ENCODE data around the gene CADPS2. TPM values are rescaled to one million over a fixed set of nuclear protein-coding genes. Genes with fewer than 3 reads are reported as not detected.

Gene CADPS2
- polyA plus RNA-seq, 1 donor (not counting 4 experiments of a cell fraction or from before 2014, with no cell fraction given), result 0.35 TPM

DNA sequence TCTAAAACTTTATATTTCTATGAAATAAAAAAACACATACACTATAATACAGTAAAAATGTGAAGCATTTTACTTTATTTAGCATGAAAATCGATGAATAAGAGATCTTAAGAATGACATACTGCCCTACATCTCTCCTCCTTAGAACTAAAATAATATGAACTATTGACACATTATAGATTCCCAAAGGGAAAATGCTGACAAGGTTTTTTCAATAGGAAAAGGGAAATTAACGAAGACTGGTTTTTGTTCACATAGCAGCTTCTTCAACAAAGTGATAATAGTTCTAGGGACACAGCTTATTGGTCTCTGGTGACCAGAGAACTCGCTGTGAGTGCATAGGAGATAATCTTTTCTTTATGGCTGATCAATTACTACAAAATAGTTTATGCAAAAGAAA, 523.8 kb downstream of the CADPS2 start:
- no peak overlapping the region for H2AFZ ChIP-seq (ENCODE audit: control insufficient read depth, low read length)
- FAIRE-seq (no peak), DNase-seq (ENCODE audit: low read depth, low spot score) (no peak)
- H3K4me1 ChIP-seq (ENCODE audit: control insufficient read depth, extremely low read depth, insufficient read depth, low read length), result no peaks in the 10 kb centered on the region
- H3K9ac ChIP-seq (ENCODE audit: control insufficient read depth, extremely low read depth, insufficient read depth, low read length), result no peak overlapping the region
- H3K79me2 ChIP-seq (ENCODE audit: control insufficient read depth, insufficient read depth, low read length), result no peaks in the 10 kb centered on the region
- no peak overlapping the region for H3K27ac ChIP-seq (ENCODE audit: control insufficient read depth, insufficient read depth, low read length)
- no peaks in the 10 kb centered on the region for H3K27me3 ChIP-seq (ENCODE audit: control insufficient read depth, extremely low read depth, insufficient read depth, low read length)
- dilution Hi-C loops (cut with MboI; ENCODE audit: extremely low pct_ligation_motif_present, low sequenced_read_pairs), result no loop called here
- H3K4me3 ChIP-seq (ENCODE audit: control insufficient read depth in 2 of 3, extremely low read depth in 1 of 3, insufficient read depth in 2 of 3, low read depth in 1 of 3, low read length in 3 of 3), result no peak overlapping the region
- no peaks in the 10 kb centered on the region for H3K9me1 ChIP-seq (ENCODE audit: control insufficient read depth, extremely low read depth, insufficient read depth, low read length)
- H3K36me3 ChIP-seq (ENCODE audit: control insufficient read depth in 2 of 2, extremely low read depth in 1 of 2, insufficient read depth in 2 of 2, low read length in 2 of 2), result no peaks in the 10 kb centered on the region
- H3K4me2 ChIP-seq (ENCODE audit: control insufficient read depth, extremely low read depth, insufficient read depth, low read depth, low read length), result no peak overlapping the region
- H4K20me1 ChIP-seq (ENCODE audit: control insufficient read depth, extremely low read depth, insufficient read depth, low read length), result no peaks in the 10 kb centered on the region
- no peak for TF ChIP-seq EZH2 (IDR thresholded peaks at IDR 0.05; ENCODE audit: low read length)
- TF ChIP-seq, protein P1, sequence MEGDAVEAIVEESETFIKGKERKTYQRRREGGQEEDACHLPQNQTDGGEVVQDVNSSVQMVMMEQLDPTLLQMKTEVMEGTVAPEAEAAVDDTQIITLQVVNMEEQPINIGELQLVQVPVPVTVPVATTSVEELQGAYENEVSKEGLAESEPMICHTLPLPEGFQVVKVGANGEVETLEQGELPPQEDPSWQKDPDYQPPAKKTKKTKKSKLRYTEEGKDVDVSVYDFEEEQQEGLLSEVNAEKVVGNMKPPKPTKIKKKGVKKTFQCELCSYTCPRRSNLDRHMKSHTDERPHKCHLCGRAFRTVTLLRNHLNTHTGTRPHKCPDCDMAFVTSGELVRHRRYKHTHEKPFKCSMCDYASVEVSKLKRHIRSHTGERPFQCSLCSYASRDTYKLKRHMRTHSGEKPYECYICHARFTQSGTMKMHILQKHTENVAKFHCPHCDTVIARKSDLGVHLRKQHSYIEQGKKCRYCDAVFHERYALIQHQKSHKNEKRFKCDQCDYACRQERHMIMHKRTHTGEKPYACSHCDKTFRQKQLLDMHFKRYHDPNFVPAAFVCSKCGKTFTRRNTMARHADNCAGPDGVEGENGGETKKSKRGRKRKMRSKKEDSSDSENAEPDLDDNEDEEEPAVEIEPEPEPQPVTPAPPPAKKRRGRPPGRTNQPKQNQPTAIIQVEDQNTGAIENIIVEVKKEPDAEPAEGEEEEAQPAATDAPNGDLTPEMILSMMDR (optimal IDR thresholded peaks at IDR 0.05 in 1 of 3, IDR thresholded peaks at IDR 0.05 in 1 of 3, conservative IDR thresholded peaks at IDR 0.05 in 1 of 3; ENCODE audit: extremely low read depth in 1 of 3, insufficient read depth in 2 of 3, low read length in 3 of 3), result no peak
- no peaks in the 10 kb centered on the region for H3K9me3 ChIP-seq (ENCODE audit: control insufficient read depth, low read depth, low read length)

DNA sequence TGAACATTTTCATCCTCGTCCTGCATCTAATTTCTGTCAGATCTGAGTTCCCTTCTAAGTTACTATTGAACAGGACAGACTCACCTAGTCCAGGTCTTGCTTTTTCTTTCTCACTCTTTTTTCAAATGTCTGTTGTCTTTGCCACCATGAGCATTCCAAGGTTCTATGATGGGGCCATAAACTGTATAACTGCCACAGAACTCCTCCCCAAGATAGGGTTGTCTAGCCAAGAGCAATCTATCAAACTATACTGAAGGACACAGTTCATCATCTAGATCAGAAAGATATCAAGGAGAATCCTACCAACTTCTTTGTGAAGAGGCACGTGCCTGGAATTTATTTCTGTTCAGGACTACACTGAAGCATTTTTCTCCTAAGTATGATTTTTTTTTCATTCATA, 531.6 kb downstream of the CADPS2 start:
- FAIRE-seq (no peak), DNase-seq (ENCODE audit: low read depth, low spot score) (no peak)
- Histone ChIP-seq H3K4me2 (ENCODE audit: control insufficient read depth, extremely low read depth, insufficient read depth, low read depth, low read length) (no peak overlapping the region), H3K27ac (ENCODE audit: control insufficient read depth, insufficient read depth, low read length) (no peak overlapping the region), H4K20me1 (ENCODE audit: control insufficient read depth, extremely low read depth, insufficient read depth, low read length) (no peaks in the 10 kb centered on the region), H3K9me1 (ENCODE audit: control insufficient read depth, extremely low read depth, insufficient read depth, low read length) (no peaks in the 10 kb centered on the region), H3K79me2 (ENCODE audit: control insufficient read depth, insufficient read depth, low read length) (no peaks in the 10 kb centered on the region), H3K4me1 (ENCODE audit: control insufficient read depth, extremely low read depth, insufficient read depth, low read length) (no peaks in the 10 kb centered on the region), H3K36me3 (ENCODE audit: control insufficient read depth in 2 of 2, extremely low read depth in 1 of 2, insufficient read depth in 2 of 2, low read length in 2 of 2) (no peaks in the 10 kb centered on the region), H3K9ac (ENCODE audit: control insufficient read depth, extremely low read depth, insufficient read depth, low read length) (no peak overlapping the region), H3K9me3 (ENCODE audit: control insufficient read depth, low read depth, low read length) (no peaks in the 10 kb centered on the region), H3K27me3 (ENCODE audit: control insufficient read depth, extremely low read depth, insufficient read depth, low read length) (peaks cover 4% of the 10 kb centered on the region), H3K4me3 (ENCODE audit: control insufficient read depth in 2 of 3, extremely low read depth in 1 of 3, insufficient read depth in 2 of 3, low read depth in 1 of 3, low read length in 3 of 3) (no peak overlapping the region), H2AFZ (ENCODE audit: control insufficient read depth, low read length) (no peak overlapping the region)
- TF ChIP-seq, protein P1 (optimal IDR thresholded peaks at IDR 0.05 in 1 of 3, IDR thresholded peaks at IDR 0.05 in 1 of 3, conservative IDR thresholded peaks at IDR 0.05 in 1 of 3; ENCODE audit: extremely low read depth in 1 of 3, insufficient read depth in 2 of 3, low read length in 3 of 3), result no peak
- TF ChIP-seq EZH2 (IDR thresholded peaks at IDR 0.05; ENCODE audit: low read length), result no peak
- dilution Hi-C loops (cut with MboI; ENCODE audit: extremely low pct_ligation_motif_present, low sequenced_read_pairs), result no loop called here

Measured in keratinocyte (primary cell).